Tibial nerve (tissue), 4 donors: Measurements from ENCODE around the gene ANAPC10.

Source experiments
- CTCF ChIP-seq, 5 experiments: fragments of 200-600 bp in 3 of 5; fragments of 450-650 bp in 2 of 5; sonication (generic) in 3 of 5; IDR thresholded peaks; one replicate each; pipeline ENCODE4 v1.5.1; 2016 to 2019; ENCODE audit warnings: antibody characterized with exemption in 5 of 5, mild to moderate bottlenecking in 3 of 5, moderate library complexity in 2 of 5
- EP300 ChIP-seq, 2 donors: sonication (generic); formaldehyde crosslinking; IDR thresholded peaks; one replicate each; pipeline ENCODE4 v1.6.1; 2017; ENCODE audit warnings: antibody characterized with exemption in 2 of 2, mild to moderate bottlenecking in 1 of 2
- POLR2A ChIP-seq, 2 donors: fragments of 450-650 bp; IDR thresholded peaks; one replicate each; pipeline ENCODE4 v1.6.1; 2017; ENCODE audit warnings: antibody characterized with exemption in 2 of 2, mild to moderate bottlenecking in 2 of 2, moderate library complexity in 2 of 2

DNA sequence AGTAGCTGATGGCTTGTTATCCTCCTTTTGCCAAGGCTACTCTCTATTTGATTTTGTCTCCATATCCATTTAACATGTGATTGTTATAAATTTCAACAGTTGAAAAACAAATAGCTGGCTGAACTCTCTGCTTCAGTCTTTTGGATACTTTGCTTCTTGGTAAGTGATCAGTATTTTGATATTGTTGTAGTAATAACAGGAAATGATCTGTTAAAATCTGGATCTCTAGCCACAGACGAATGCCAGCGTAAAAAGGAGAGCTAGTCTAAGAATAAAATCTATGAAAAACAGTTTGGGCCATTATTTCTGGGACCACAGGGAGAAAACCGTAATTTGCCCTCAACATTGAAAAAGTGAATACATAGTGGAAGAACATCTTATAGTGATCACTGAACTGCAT is 113.8 kb downstream of the ANAPC10 start:
- TF ChIP-seq POLR2A (IDR thresholded peaks at IDR 0.05): no peak
- TF ChIP-seq CTCF (IDR thresholded peaks at IDR 0.05): no peak
- no peak for TF ChIP-seq EP300 (IDR thresholded peaks at IDR 0.05)
